ENCODE data around the gene FAM124B.

FAM124B gene

GRCh38 chr2:224440988-224441387, 39.1 kb upstream of the FAM124B start:
- TF ChIP-seq CTCF (IDR thresholded peaks at IDR 0.05; ENCODE audit: borderline replicate concordance, insufficient read depth, low read depth, low read length) = no peak
- no peak overlapping the region for H3K4me3 ChIP-seq (ENCODE audit: low read depth, low read length)

GRCh38 chr2:224438726-224439125, 36.8 kb upstream of the FAM124B start:
- no peak overlapping the region for H3K4me3 ChIP-seq (ENCODE audit: low read depth, low read length)
- no peak for TF ChIP-seq CTCF (IDR thresholded peaks at IDR 0.05; ENCODE audit: borderline replicate concordance, insufficient read depth, low read depth, low read length)

GRCh38 chr2:224436634-224437033, 34.7 kb upstream of the FAM124B start:
- TF ChIP-seq CTCF (IDR thresholded peaks at IDR 0.05; ENCODE audit: borderline replicate concordance, insufficient read depth, low read depth, low read length) = no peak
- H3K4me3 ChIP-seq (ENCODE audit: low read depth, low read length) = no peak overlapping the region

GRCh38 chr2:224434618-224435017, 32.7 kb upstream of the FAM124B start:
- no peak overlapping the region for H3K4me3 ChIP-seq (ENCODE audit: low read depth, low read length)
- no peak for TF ChIP-seq CTCF (IDR thresholded peaks at IDR 0.05; ENCODE audit: borderline replicate concordance, insufficient read depth, low read depth, low read length)

GRCh38 chr2:224433442-224433841, 31.5 kb upstream of the FAM124B start:
- no peak for TF ChIP-seq CTCF (IDR thresholded peaks at IDR 0.05; ENCODE audit: borderline replicate concordance, insufficient read depth, low read depth, low read length)
- H3K4me3 ChIP-seq (ENCODE audit: low read depth, low read length) = no peak overlapping the region

- no peak overlapping the region for H3K4me3 ChIP-seq (ENCODE audit: low read depth, low read length)
- no peak for TF ChIP-seq CTCF (IDR thresholded peaks at IDR 0.05; ENCODE audit: borderline replicate concordance, insufficient read depth, low read depth, low read length)
Observed at GRCh38 chr2:224432003-224432579, 30.2 kb upstream of the FAM124B start.

- no peak overlapping the region for H3K4me3 ChIP-seq (ENCODE audit: low read depth, low read length)
- no peak for TF ChIP-seq CTCF (IDR thresholded peaks at IDR 0.05; ENCODE audit: borderline replicate concordance, insufficient read depth, low read depth, low read length)
Observed at GRCh38 chr2:224429441-224429810, 27.5 kb upstream of the FAM124B start.
